ENCODE results near the gene PPP2R5C. TPM values are rescaled to one million over a fixed set of nuclear protein-coding genes. Genes with fewer than 3 reads are reported as not detected.

The PPP2R5C gene
- total and polyA plus RNA-seq, 2 of the 4 experiments (the other 2 are of a cell fraction) = 65.9 to 78.7 TPM

- Histone ChIP-seq H2BK5ac (ENCODE audit: low read depth, low read length, poor library complexity, severe bottlenecking) (no peak overlapping the region), H3K4ac (ENCODE audit: low read depth, low read length) (no peak overlapping the region), H2AK5ac (ENCODE audit: low read depth, low read length) (no peak overlapping the region), H3K4me1 (ENCODE audit: control insufficient read depth, insufficient read depth, low read length) (peaks cover 3% of the 10 kb centered on the region), H2AFZ (replicated peaks; ENCODE audit: low read length, poor library complexity) (no peak overlapping the region), H4K20me1 (ENCODE audit: insufficient read depth, low read length) (peaks cover 50% of the 10 kb centered on the region), H3K14ac (replicated peaks; ENCODE audit: low read depth, low read length) (no peak overlapping the region), H3K36me3 (ENCODE audit: control insufficient read depth, insufficient read depth, low read length) (peaks cover 3% of the 10 kb centered on the region), H4K5ac (ENCODE audit: low read depth, low read length) (no peak overlapping the region), H2AK9ac (replicated peaks; ENCODE audit: low read depth, low read length, poor library complexity) (peak overlapping the region; percentile 47), H3K9me1 (ENCODE audit: insufficient read depth, low read length) (peaks cover 32% of the 10 kb centered on the region), H3K4me3 (ENCODE audit: insufficient read depth, low read depth, low read length) (no peak overlapping the region), H2BK15ac (ENCODE audit: low read depth, low read length) (no peak overlapping the region), H3K9ac (ENCODE audit: low read depth, low read length) (no peak overlapping the region), H2BK120ac (ENCODE audit: low read depth, low read length) (no peak overlapping the region), H3K27ac (ENCODE audit: insufficient read depth, low read length) (no peak overlapping the region), H3K9me3 (ENCODE audit: control insufficient read depth, insufficient read depth, low read length) (no peaks in the 10 kb centered on the region), H2BK20ac (ENCODE audit: low read depth, low read length) (no peak overlapping the region), H3K27me3 (ENCODE audit: control insufficient read depth, insufficient read depth, low read length) (no peaks in the 10 kb centered on the region), H4K91ac (ENCODE audit: insufficient read depth, low read depth, low read length) (no peak overlapping the region), H3K56ac (ENCODE audit: extremely low read depth, insufficient read depth, low read length) (no peak overlapping the region), H3K79me1 (ENCODE audit: low read depth in 1 of 2, low read length in 2 of 2) (peaks cover 53 to 78% of the 10 kb centered on the region in 2 experiments), H3K18ac (ENCODE audit: low read depth, low read length) (no peak overlapping the region), H3K23ac (ENCODE audit: low read depth, low read length) (no peak overlapping the region), H3K4me2 (ENCODE audit: low read depth, low read length) (no peak overlapping the region), H4K8ac (ENCODE audit: low read depth in 2 of 2, low read length in 2 of 2) (no peak overlapping the region)
- TF ChIP-seq MAZ (IDR thresholded peaks at IDR 0.05; ENCODE audit: borderline replicate concordance, low read depth, low read length) (no peak), CHD1 (IDR thresholded peaks at IDR 0.05; ENCODE audit: low read depth, low read length) (no peak), RCOR1 (IDR thresholded peaks at IDR 0.05; ENCODE audit: insufficient replicate concordance, low read length) (no peak), CEBPB (IDR thresholded peaks at IDR 0.05; ENCODE audit: low read depth, low read length) (no peak), RFX5 (IDR thresholded peaks at IDR 0.05; ENCODE audit: low read depth, low read length) (no peak), USF2 (IDR thresholded peaks at IDR 0.05; ENCODE audit: low read depth, low read length) (no peak), RAD21 (IDR thresholded peaks at IDR 0.05; ENCODE audit: low read length) (no peak), SMC3 (IDR thresholded peaks at IDR 0.05; ENCODE audit: low read depth, low read length) (no peak), FOS (IDR thresholded peaks at IDR 0.05; ENCODE audit: low read depth, low read length) (no peak), ELK1 (IDR thresholded peaks at IDR 0.05; ENCODE audit: borderline replicate concordance, low read depth, low read length) (no peak), POLR2A (IDR thresholded peaks at IDR 0.05; ENCODE audit: low read depth, low read length) (no peak), MXI1 (IDR thresholded peaks at IDR 0.05; ENCODE audit: borderline replicate concordance, low read depth, low read length) (no peak), CTCF (conservative IDR thresholded peaks at IDR 0.05; ENCODE audit: low read depth, low read length) (no peak), NFE2L2 (IDR thresholded peaks at IDR 0.05; ENCODE audit: low read depth, low read length) (no peak), BHLHE40 (IDR thresholded peaks at IDR 0.05; ENCODE audit: low read depth, low read length) (no peak), MAFK (IDR thresholded peaks at IDR 0.05; ENCODE audit: low read depth, low read length) (no peak)
- dilution Hi-C loops (cut with HindIII; ENCODE audit: low sequenced_read_pairs, unreplicated experiment) = no loop called here
- ChIA-PET POLR2A (ENCODE audit: unreplicated experiment) (no interaction called here), CTCF (no interaction called here)
- DNase-seq (no peak), ATAC-seq (ENCODE audit: low read depth) (no peak)
- WGBS, 2 experiments (ENCODE audit: extremely low coverage in 2 of 2, insufficient read length in 1 of 2) = 73% methylated on average over 2 of the region's 5 CpGs; no CpG with 5 or more reads in 1 of the 2 experiments
- BruUV-seq (replicated peaks) = no TSS peak
- intact Hi-C loops (cut with micrococcal nuclease) = no loop called here
- in situ Hi-C loops (cut with MboI; ENCODE audit: low sequenced_read_pairs) = no loop called here
Observed at GRCh38 chr14:101855958-101856357, 94.4 kb downstream of the PPP2R5C start.
